ENCODE measurements around the gene NUP205.

The NUP205 gene

GRCh38 chr7:135557455-135558336, at the start of gene NUP205:
NUP205 (plus strand) TSS chr7:135557917; CDS start chr7:135557945, 28 bp downstream.
- DNase-seq (ENCODE audit: low spot score) = peak; percentile 67

GRCh38 chr7:135508883-135509588, 48.7 kb upstream of the NUP205 start:
- peak; percentile 5 for DNase-seq (ENCODE audit: low spot score)

GRCh38 chr7:135509589-135509838, 48.2 kb upstream of the NUP205 start:
- DNase-seq (ENCODE audit: low spot score) = no peak

GRCh38 chr7:135509839-135510591, 47.7 kb upstream of the NUP205 start, which contains the start of gene CNOT4:
CNOT4 (minus strand) TSS chr7:135510102; CDS start chr7:135438331, 71,771 bp downstream.
- DNase-seq (ENCODE audit: low spot score) = peak; percentile 97

- DNase-seq (ENCODE audit: low spot score) = no peak
These were observed 47.0 kb upstream of the NUP205 start for GRCh38 chr7:135510592-135511183.

- DNase-seq (ENCODE audit: low spot score) = peak; percentile 61
These were observed 45.4 kb upstream of the NUP205 start for GRCh38 chr7:135512135-135512887.

GRCh38 chr7:135514856-135515255, 42.9 kb upstream of the NUP205 start:
- DNase-seq (ENCODE audit: low spot score) = no peak

GRCh38 chr7:135517060-135517459, 40.7 kb upstream of the NUP205 start:
- DNase-seq (ENCODE audit: low spot score) = no peak

GRCh38 chr7:135518748-135519147, 39.0 kb upstream of the NUP205 start:
- DNase-seq (ENCODE audit: low spot score) = no peak

- no peak for DNase-seq (ENCODE audit: low spot score)
These were observed 38.5 kb upstream of the NUP205 start for GRCh38 chr7:135519233-135519688.

- DNase-seq (ENCODE audit: low spot score) = no peak
These were observed 37.8 kb upstream of the NUP205 start for GRCh38 chr7:135519871-135520270.

- no peak for DNase-seq (ENCODE audit: low spot score)
These were observed 35.2 kb upstream of the NUP205 start for GRCh38 chr7:135522509-135522908.

- no peak for DNase-seq (ENCODE audit: low spot score)
These were observed 34.6 kb upstream of the NUP205 start for GRCh38 chr7:135523146-135523545.

- DNase-seq (ENCODE audit: low spot score) = no peak
These were observed 32.3 kb upstream of the NUP205 start for GRCh38 chr7:135525426-135525825.

- no peak for DNase-seq (ENCODE audit: low spot score)
These were observed 30.7 kb upstream of the NUP205 start for GRCh38 chr7:135527025-135527424.

- no peak for DNase-seq (ENCODE audit: low spot score)
These were observed 21.6 kb upstream of the NUP205 start for GRCh38 chr7:135536150-135536549.

GRCh38 chr7:135537453-135537852, 20.3 kb upstream of the NUP205 start:
- no peak for DNase-seq (ENCODE audit: low spot score)

- no peak for DNase-seq (ENCODE audit: low spot score)
These were observed 19.8 kb upstream of the NUP205 start for GRCh38 chr7:135537905-135538304.

- no peak for DNase-seq (ENCODE audit: low spot score)
These were observed 19.3 kb upstream of the NUP205 start for GRCh38 chr7:135538376-135538775.

- no peak for DNase-seq (ENCODE audit: low spot score)
These were observed 18.1 kb upstream of the NUP205 start for GRCh38 chr7:135539629-135540028.

GRCh38 chr7:135541029-135541428, 16.7 kb upstream of the NUP205 start:
- no peak for DNase-seq (ENCODE audit: low spot score)
